ENCODE data around the gene KCNK1. TPM values are rescaled to one million over a fixed set of nuclear protein-coding genes. Genes with fewer than 3 reads are reported as not detected.

KCNK1 gene
- polyA plus RNA-seq, 2 of the 4 experiments (the other 2 are of a cell fraction) = 8.4 to 11.8 TPM

DNA sequence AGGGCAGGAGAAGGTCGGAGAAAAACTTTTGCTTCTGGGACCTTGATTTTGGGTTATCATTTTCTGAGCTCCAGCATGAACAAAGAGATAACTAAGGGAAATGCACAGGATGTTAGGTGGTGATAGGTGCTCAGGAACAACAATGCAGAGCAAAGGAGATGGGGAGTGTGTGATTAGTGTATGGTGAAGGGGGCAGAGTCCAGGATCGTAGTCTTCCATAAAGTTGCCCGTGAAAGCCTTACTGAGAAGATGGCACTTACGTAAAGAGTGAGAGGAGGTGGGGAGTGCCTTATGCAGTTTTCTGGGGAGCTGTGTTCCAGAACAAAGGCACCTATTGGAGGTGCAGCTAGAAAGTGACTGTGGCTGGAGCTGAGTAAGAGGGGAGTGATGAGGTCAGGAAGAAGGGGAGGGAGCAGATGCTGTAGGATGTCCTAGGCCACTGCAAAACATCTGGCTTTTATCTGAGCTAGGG is 11.6 kb downstream of the KCNK1 start:
- no peak overlapping the region for H3K4me2 ChIP-seq
- H3K4me3 ChIP-seq = no peak overlapping the region
- FAIRE-seq (no peak), DNase-seq (ENCODE audit: low read depth in 1 of 2, low spot score in 1 of 2) (no peak), ATAC-seq (no peak; a peak in 1 of 6 replicates)
- ChIA-PET POLR2A (no interaction called here), CTCF (interaction anchor here (1.5 to 1.6 kb wide), 2 partner anchors 184 to 279 kb away, joined by 3 to 4 read pairs; partner anchors contain the start of gene SLC35F3)
- H3K9me3 ChIP-seq = no peaks in the 10 kb centered on the region
- no peaks in the 10 kb centered on the region for H3K4me1 ChIP-seq
- no peak overlapping the region for H3K27ac ChIP-seq
- 79% methylated on average over 4 of the region's 4 CpGs for WGBS (ENCODE audit: missing lambda C conversion rate)
- TF ChIP-seq SREBF2 (IDR thresholded peaks at IDR 0.05) (no peak), POLR2A (IDR thresholded peaks at IDR 0.05; ENCODE audit: low read length) (no peak), KDM5A (IDR thresholded peaks at IDR 0.05) (no peak), RFX5 (IDR thresholded peaks at IDR 0.05) (no peak), CTCF (IDR thresholded peaks at IDR 0.05) (no peak), JUN (IDR thresholded peaks at IDR 0.05) (no peak), HOXB5 (CRISPR knock-in tag; IDR thresholded peaks at IDR 0.05) (no peak), ZC3H11A (IDR thresholded peaks at IDR 0.05) (no peak), HEYL (CRISPR knock-in tag; IDR thresholded peaks at IDR 0.05) (no peak), BHLHE40 (IDR thresholded peaks at IDR 0.05; ENCODE audit: low read depth, low read length) (no peak), ZFP36 (IDR thresholded peaks at IDR 0.05; ENCODE audit: borderline replicate concordance, partially characterized antibody) (no peak)
- TF ChIP-seq, protein P1, sequence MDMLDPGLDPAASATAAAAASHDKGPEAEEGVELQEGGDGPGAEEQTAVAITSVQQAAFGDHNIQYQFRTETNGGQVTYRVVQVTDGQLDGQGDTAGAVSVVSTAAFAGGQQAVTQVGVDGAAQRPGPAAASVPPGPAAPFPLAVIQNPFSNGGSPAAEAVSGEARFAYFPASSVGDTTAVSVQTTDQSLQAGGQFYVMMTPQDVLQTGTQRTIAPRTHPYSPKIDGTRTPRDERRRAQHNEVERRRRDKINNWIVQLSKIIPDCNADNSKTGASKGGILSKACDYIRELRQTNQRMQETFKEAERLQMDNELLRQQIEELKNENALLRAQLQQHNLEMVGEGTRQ (IDR thresholded peaks at IDR 0.05) = no peak

DNA sequence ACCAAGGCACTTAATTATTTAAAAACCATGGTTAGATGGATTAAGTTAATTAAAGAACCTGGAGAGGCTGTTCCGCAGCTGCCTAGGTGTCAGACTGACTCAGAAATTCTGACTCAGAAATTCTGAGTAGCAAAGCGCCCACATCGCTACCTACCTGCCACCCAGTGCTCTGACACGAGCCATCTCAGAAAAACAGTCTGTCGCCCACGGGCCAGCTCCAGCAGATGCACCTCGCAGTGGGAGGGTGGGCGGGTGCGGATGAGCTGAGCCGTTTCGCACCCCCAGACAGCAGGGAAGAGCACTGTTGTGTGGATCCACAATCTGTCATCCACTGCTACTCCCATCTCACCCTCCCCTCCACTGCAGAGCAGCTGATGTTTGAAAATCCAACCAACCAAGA is 13.5 kb downstream of the KCNK1 start:
- FAIRE-seq = no peak
- no peak for ATAC-seq
- no peak overlapping the region for H3K4me2 ChIP-seq
- no peak overlapping the region for H3K4me3 ChIP-seq
- CTCF ChIA-PET = interaction anchor here (1.6 kb wide), 1 partner anchor 186 kb away, joined by 4 read pairs; no protein-coding TSS in a partner anchor
- POLR2A ChIA-PET = no interaction called here
- no peak overlapping the region for H3K27ac ChIP-seq
- DNase-seq (ENCODE audit: low read depth in 1 of 2, low spot score in 1 of 2) = no peak
- 96% methylated on average over 10 of the region's 11 CpGs for WGBS (ENCODE audit: missing lambda C conversion rate)
- H3K4me1 ChIP-seq = peaks cover 9% of the 10 kb centered on the region
- no peaks in the 10 kb centered on the region for H3K9me3 ChIP-seq
- TF ChIP-seq MYC (IDR thresholded peaks at IDR 0.05; ENCODE audit: borderline replicate concordance, low read length) (no peak), NFE2L2 (conservative IDR thresholded peaks at IDR 0.05; ENCODE audit: low read length) (no peak), FOSL2 (IDR thresholded peaks at IDR 0.05) (no peak), FOSL2 (CRISPR knock-in tag; IDR thresholded peaks at IDR 0.05) (no peak), HEYL (CRISPR knock-in tag; IDR thresholded peaks at IDR 0.05) (no peak), KDM1A (IDR thresholded peaks at IDR 0.05; ENCODE audit: low read depth) (no peak), CBX8 (IDR thresholded peaks at IDR 0.05) (no peak), HDAC2 (IDR thresholded peaks at IDR 0.05) (no peak), BCL3 (IDR thresholded peaks at IDR 0.05) (no peak), BHLHE40 (IDR thresholded peaks at IDR 0.05; ENCODE audit: low read depth, low read length) (no peak), HES2 (IDR thresholded peaks at IDR 0.05) (no peak), PHF8 (IDR thresholded peaks at IDR 0.05; ENCODE audit: borderline replicate concordance, low read depth) (no peak)
- TF ChIP-seq, protein P2, sequence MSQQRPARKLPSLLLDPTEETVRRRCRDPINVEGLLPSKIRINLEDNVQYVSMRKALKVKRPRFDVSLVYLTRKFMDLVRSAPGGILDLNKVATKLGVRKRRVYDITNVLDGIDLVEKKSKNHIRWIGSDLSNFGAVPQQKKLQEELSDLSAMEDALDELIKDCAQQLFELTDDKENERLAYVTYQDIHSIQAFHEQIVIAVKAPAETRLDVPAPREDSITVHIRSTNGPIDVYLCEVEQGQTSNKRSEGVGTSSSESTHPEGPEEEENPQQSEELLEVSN (IDR thresholded peaks at IDR 0.05; ENCODE audit: borderline replicate concordance, low read depth) = no peak
- TF ChIP-seq, protein P3, sequence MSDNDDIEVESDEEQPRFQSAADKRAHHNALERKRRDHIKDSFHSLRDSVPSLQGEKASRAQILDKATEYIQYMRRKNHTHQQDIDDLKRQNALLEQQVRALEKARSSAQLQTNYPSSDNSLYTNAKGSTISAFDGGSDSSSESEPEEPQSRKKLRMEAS (IDR thresholded peaks at IDR 0.05) = no peak
